ENCODE measurements around the gene GMEB2.
"Not testable (repeated sequence)": the region's sequence is repeated elsewhere in the genome, so short reads cannot be mapped to it uniquely, and the experiment has no call there.

Gene GMEB2

GRCh38 chr20:63610581-63611435 is 16.1 kb downstream of the GMEB2 start:
- no peak for DNase-seq

GRCh38 chr20:63606686-63607085 is 20.2 kb downstream of the GMEB2 start:
- DNase-seq = no peak

- DNase-seq = no peak
These were observed 24.6 kb downstream of the GMEB2 start for GRCh38 chr20:63602321-63602720.

DNA sequence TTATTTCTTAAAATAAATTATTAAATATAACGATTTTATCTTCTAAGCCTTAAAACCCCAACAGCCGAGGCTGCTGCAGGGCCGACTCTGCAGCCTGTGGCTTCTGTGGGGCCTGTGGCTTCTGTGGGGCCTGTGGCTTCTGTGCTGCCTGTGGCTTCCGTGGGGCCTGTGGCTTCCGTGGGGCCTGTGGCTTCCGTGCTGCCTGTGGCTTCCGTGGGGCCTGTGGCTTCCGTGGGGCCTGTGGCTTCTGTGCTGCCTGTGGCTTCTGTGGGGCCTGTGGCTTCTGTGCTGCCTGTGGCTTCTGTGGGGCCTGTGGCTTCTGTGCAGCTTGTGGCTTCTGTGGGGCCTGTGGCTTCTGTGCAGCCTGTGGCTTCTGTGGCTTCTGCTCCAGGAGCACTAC is 25.2 kb downstream of the GMEB2 start:
- not testable (repeated sequence) for DNase-seq

- no peak for DNase-seq
These were observed 27.4 kb downstream of the GMEB2 start for GRCh38 chr20:63599396-63600050.

DNA sequence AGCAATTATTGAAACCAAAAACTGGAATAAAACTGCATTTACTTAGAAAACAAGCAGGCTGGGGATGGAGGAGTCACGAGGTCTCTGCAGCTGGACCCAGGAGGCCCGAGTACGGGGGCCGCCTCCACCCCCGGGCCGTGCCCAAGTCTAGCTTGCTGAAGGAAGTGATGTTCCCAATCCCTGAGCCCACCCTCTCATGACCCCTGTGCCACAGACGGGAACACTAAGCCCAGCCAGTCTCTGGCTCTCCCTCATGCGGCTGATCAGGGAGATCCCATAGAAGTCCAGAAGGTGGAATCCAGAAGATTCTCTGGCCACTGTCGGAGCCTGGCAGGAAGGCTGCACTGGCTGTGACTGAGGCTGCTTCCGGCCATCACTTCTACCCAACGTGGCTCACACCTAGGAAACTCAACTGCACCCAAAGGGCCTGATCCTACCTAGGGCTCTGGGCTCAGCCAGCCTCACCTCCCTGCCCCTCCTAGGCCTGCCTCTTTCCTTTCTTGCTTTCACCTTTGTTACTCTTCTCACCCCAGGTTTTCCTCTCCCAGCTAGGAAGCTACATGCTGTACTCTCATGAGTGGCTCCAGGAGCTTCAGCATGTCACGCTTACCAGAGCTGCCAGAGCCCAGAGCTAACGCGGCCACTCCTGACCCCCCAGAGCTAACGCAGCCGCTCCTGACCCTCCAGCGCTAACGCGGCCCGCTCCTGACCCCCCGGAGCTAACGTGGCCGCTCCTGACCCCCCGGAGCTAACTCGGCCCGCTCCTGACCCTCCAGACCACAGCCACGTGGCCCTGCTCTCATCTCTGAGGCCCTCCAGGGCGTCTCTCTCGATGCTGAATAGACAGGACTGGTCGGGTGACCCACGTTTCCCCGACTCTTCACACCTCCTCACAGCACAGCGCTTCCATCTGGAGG is 28.2 kb downstream of the GMEB2 start:
- no peak for DNase-seq

DNA sequence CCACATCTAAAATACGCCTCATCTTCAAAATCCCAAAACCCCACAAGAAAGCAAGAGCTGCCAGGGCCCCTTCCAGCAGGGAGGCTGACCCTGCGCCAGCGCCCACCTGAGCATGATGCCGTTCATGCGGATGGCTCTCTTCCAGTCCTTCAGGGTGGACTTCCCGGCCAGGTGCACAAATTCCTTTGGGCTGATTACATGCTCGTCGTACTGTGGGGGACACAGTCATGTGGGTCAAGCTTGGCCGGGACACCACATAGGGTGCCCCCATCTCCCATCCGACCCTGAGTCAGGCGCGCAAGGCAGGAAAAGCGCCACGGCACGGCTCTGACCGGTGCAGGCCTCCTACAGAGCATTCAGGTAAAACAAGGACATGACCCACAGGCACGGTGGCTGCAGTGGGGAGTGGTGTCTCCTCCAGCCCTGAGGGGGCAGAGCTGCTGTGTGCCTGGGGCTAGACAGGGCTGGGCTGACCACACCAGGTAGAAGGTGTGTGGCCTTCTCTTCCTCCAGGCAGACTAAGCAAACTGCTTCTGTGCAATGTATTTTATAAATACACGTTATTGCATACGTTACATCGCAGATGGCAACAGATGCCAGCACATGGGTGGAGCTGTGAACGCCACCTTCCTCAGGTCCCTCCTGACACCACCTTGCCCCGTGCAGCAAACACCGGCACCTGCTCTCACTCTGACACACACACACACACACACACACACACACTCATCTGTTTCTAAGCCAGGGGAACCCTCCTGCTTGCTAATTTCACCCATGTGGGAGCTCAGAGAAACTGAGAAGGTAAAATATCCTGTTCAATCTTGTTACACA is 29.0 kb downstream of the GMEB2 start:
- DNase-seq = no peak

DNA sequence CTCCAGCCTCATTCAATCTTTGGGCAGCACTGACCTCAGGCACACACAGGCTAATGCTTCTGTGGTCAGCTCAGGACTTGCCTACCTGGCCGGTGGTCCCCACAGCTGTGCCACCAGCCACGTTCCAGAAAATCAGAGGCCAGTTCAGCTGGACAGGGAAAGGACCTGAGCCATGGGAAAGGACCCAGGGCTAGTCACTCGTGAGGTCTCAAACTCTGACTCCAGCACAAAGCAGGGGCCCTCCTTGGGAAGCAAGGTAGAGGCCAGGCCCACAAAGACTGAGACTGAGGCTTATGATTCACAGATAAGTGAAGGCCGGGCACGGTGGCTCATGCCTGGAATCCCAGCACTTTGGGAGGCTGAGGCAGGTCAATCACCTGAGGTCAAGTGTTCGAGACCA is 30.5 kb downstream of the GMEB2 start:
- DNase-seq = no peak

DNA sequence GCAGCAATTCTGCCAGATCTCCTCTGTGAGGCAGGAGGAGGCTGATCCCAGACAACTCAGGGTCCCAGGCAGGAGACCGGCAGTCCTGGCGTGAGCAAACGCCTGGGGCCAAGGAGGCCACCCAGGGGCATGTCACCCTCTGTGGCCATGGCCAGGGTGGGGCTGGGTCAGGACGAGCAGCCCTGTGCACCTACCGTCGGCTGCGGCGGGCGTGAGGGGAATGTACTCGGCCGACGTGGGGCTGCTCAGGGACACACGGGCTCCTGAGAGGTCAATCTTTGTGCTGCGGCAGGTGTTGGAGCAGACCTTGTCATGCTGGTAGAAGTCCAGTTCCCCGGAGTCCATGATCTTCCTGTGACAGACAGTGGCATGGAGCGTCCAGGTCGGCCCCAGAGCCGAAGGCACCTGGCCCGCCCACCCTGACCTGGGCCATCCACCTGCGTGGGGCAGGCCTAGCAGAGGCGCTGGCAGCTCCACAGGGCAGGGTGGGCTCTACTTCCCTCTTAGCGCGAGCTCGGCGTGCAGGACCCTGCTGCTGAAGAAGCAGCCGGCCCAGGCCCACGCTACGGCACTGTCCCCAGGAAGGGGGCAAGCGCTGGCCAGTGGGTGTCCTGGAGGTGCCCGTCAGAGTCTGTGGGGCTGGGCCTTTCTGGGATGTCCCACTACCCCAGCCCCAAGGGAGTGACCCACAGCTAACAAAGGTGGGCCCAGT is 31.3 kb downstream of the GMEB2 start:
- DNase-seq = no peak

DNA sequence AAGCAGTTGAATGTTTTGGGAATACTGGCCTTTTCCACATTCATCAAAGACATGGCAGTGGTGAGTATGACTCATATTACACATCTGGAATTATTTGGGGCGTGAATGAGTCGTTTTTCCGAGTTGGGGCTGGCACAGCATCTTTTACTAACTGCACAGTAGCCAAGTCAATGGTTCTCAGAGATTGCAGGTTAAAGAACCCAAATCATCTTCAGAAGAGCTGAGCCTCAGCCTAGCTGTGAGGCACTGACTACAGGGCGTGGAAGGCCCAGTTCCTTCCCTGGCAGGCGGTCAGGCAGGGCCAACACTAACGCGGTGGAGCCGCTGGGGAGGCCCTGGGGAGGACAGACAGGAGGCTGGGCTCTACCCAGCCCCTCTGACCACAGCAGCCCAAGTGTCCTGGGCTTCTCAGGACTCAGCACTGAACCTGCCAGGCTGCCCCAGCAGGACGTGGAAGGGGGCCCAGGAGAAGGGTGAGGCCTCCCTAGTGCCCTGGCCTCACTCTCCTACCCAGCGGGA is 32.8 kb downstream of the GMEB2 start:
- DNase-seq = no peak

DNA sequence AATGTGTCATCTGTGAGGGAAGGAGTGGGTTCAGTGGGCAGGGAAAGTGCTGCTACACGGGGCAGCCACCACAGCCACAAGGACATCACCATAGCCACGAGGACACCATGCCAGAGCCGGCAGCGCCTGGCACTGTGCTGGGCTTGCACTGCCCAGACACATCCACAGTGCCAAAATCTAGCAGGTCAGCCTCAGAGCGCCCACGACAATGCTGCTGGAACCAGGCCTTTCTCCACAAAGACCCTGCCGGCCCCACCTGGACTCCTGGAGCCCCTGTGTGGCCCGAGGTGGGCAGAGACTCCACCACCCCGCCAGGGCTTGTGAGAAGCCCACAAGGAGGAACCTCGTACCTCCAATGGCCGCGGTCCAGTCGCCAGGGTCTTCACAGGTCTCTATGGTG is 34.2 kb downstream of the GMEB2 start:
- no peak for DNase-seq

DNA sequence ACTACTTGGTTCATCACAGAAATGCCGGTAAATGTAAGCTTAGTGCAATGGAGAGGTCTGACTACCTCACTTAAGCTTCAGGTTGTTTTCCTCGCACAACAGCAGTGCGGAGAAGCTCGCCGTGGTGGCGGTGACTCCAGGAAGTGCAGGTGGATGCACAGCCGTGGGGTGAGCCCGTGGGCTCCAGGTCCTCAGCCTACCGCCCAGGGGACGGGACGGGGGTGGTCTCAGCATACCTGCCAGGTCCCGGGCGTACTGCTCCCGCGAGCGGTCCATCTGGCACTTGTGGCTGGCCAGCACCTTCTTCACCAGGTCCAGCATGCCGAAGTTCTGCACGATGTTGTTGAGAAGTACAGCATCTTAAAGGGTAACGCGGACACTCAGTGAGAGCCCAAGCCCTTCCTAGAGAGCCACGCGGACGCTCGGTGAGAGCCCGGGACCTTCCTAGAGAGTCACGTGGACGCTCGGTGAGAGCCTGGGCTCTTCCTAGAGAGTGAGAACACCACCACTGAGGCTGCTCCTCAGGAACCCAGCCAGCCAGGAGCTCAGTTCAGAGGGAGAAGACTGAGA is 35.0 kb downstream of the GMEB2 start:
- no peak for DNase-seq

GRCh38 chr20:63591147-63591533 is 35.8 kb downstream of the GMEB2 start:
- DNase-seq = no peak

DNA sequence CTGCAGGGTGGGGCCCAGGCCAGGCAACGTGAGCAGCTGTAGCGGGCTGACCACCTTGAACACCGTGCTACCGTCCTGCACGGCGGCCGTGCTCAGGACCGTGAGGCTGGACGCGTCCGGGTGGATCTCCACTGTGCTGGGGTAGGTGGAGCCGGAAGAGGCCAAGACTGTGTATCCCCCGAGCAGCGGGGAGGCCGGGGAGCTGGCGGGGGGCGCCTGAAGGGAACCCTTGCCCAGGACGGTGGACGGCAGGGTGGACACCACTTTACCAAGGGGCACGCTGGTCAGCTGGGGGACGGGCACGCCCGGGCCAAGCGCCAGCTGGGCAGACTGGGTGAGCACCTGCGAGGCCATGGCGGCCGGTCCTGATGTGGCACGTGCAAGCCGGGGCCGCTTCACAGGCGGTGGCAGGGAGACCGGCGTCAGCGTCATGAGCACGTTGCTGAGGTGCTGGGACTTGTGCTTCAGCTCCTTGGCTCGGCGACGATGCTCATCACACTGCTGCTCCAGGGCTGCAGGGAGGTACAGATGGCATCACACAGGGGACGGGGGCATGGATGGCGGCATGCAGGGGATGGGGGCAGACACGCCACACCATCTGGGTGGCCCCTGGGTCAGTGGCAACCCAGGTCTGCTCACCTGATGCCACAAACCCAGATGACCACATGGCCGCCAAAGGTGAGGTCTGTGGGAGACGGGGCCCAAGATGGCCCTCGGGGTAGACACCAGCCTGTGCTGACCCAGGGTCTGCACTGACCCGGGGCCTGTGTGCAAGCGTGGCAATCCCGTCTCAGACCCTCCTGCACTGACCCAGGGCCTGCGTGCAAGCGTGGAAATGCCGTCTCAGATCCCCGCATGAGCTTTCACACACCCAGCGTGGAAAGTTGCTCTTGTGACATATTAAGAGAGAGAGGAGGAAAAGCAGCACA is 36.4 kb downstream of the GMEB2 start:
- no peak for DNase-seq

DNA sequence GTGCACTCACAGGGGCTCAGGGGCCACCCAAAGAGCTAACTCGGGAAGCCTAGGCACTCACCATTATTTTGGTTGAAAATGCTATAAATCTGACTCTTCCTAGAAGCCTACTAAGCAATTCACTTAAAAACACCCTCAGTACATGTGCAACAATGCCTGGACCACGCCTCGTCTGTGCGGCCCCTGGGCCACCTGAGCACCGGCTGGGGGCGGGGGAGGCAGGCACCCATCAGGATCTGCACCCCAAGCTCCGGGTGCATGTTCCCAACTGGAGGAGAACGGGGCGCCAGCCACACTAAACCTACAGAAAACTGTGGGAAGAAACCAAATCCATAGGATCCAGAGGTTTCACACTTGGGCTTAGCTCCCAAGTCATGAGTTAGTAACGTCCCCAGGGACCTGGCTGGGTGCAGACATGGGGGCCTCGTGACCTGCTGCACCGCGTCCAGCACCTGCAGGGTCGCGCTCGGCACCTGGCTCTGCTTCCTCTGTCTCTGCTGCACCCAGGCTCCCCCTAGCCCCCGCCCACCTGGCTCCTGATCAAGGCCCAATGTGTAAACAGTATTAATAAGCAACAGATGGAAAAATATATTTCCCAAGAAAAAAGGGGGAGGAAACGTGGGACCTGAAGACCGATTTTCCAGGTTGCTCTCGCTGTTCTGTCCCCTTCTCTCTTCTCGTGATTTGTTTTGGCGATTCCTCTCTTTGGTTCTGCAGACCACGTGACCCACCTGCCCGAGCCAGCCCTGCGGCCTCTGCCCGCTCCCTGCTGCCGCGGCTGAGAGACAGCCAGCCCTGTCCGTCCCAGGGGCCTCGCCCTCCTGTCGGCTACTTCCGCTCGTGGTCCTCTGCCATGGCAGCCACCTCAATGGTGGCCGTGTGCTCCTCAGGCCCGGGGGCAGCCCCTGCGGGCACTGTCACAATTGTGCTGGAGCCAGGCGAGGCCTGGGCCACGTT is 37.4 kb downstream of the GMEB2 start:
- DNase-seq = no peak

GRCh38 chr20:63588641-63589041 is 38.3 kb downstream of the GMEB2 start:
- DNase-seq = no peak

- no peak for DNase-seq
These were observed 38.9 kb downstream of the GMEB2 start for GRCh38 chr20:63587776-63588591.

DNA sequence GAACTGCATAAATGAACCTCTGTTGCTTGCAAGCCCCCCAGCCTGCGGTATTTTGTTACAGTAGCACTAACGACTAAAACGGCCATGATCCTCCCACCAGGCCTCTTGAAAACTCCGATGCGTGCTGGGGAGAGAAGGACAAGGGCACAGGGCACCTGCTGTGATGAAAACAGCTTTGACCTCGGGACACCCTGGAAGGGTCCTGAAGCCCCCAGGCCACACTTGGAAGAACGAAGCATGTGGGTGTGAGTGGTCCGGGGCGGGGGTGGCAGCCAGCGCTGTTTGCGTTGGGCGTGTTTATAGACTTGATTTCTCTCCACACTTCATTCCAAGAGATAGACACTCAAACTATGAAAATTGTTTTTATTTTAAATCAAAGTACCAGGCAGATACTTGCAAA is 39.6 kb downstream of the GMEB2 start:
- DNase-seq = no peak
